ENCODE results near the gene APPBP2. TPM values are rescaled to one million over a fixed set of nuclear protein-coding genes. Genes with fewer than 3 reads are reported as not detected.

Gene APPBP2
- total RNA-seq, 1 donor from 2014 or later: 65.5 TPM

DNA sequence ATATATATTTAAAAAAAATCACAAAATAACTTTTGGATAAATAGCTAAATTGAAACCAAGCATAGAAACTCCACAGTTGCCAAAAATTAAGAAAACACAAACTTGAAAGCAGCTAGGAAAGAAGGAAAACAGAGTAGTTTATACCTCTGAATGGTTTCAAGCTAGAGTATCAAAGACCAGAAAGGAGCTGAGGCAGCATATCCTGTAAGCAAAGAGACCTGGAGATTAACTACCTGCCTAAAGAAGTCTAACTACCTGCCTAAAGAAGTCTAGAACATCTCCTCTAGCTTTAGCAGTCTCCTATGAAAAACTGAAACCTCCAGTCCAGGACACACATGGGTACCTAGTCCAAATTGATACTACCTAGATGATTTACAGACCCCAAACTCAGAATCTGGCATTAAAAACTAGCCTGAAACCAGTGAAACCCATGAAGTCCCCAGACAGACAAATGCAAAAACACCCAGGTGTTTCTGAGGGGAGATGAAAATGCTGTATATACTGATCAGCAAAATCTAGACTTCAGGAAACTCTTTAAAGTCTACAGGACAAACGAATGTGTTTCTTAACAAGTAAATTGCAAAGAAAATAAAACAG is 17.6 kb downstream of the APPBP2 start:
- peak overlapping the region; percentile 39 for H3K27ac Mint-ChIP-seq

DNA sequence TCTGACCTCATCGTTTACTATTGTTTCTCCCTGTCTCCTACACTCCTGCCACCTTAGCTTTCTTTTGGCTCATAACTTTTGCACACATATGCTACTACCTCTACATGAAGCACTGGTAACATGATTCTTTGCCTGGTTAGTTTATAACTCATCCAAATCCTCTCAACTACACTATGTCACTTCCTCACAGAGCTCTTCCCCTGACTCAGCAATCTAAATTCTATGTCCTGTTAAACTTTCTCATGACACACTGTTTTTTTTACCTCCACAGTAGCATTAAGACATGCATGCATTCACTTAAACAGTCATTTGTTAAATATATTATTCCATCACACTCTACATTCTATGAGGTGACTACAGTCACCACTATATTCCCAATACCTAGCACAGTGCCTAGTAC is 19.7 kb downstream of the APPBP2 start:
- Mint-ChIP-seq H3K9me3 (no peaks in the 10 kb centered on the region), H3K36me3 (peaks cover 9% of the 10 kb centered on the region), H3K27me3 (ENCODE audit: low read depth) (no peaks in the 10 kb centered on the region), H3K4me1 (peaks cover 3% of the 10 kb centered on the region), H3K4me3 (no peak overlapping the region), H3K27ac (peak overlapping the region; percentile 18)
- no peak for DNase-seq (ENCODE audit: low spot score in 2 of 2, unreplicated experiment in 2 of 2)
- TF ChIP-seq, protein P1, sequence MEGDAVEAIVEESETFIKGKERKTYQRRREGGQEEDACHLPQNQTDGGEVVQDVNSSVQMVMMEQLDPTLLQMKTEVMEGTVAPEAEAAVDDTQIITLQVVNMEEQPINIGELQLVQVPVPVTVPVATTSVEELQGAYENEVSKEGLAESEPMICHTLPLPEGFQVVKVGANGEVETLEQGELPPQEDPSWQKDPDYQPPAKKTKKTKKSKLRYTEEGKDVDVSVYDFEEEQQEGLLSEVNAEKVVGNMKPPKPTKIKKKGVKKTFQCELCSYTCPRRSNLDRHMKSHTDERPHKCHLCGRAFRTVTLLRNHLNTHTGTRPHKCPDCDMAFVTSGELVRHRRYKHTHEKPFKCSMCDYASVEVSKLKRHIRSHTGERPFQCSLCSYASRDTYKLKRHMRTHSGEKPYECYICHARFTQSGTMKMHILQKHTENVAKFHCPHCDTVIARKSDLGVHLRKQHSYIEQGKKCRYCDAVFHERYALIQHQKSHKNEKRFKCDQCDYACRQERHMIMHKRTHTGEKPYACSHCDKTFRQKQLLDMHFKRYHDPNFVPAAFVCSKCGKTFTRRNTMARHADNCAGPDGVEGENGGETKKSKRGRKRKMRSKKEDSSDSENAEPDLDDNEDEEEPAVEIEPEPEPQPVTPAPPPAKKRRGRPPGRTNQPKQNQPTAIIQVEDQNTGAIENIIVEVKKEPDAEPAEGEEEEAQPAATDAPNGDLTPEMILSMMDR (IDR thresholded peaks at IDR 0.05; ENCODE audit: unreplicated experiment): no peak

More for the DNA sequence above, 17.6 kb downstream of the APPBP2 start:
- DNase-seq (ENCODE audit: low spot score in 2 of 2, unreplicated experiment in 2 of 2): no peak
- TF ChIP-seq, protein P1 (IDR thresholded peaks at IDR 0.05; ENCODE audit: unreplicated experiment): no peak
- Mint-ChIP-seq H3K27me3 (ENCODE audit: low read depth) (no peaks in the 10 kb centered on the region), H3K36me3 (peaks cover 18% of the 10 kb centered on the region), H3K9me3 (peaks cover 3% of the 10 kb centered on the region), H3K4me1 (peaks cover 3% of the 10 kb centered on the region), H3K4me3 (no peak overlapping the region)

DNA sequence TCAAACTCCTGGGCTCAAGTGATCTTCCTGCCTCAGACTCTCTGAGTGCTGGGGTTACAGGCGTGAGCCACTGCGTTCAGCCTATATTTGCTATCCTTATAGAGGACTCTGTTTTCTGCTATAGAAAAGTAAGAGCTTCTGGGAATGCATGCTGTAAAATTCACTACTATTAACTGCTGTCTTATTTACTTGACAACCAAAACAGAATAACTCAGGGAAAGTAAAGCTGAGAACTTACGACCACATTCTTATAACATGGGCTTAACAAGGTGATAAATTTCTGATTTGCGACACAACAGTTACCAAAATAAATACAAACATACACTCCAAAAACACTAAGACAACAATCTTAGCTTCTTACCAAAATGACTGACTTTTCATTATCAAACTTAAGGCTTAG is 23.9 kb downstream of the APPBP2 start:
- Mint-ChIP-seq H3K36me3 (peaks cover 20% of the 10 kb centered on the region), H3K4me3 (no peak overlapping the region), H3K9me3 (no peaks in the 10 kb centered on the region), H3K27ac (peak overlapping the region; percentile 43), H3K4me1 (peaks cover 3% of the 10 kb centered on the region), H3K27me3 (ENCODE audit: low read depth) (no peaks in the 10 kb centered on the region)
- DNase-seq (ENCODE audit: low spot score in 2 of 2, unreplicated experiment in 2 of 2): no peak
- TF ChIP-seq, protein P1 (IDR thresholded peaks at IDR 0.05; ENCODE audit: unreplicated experiment): no peak

DNA sequence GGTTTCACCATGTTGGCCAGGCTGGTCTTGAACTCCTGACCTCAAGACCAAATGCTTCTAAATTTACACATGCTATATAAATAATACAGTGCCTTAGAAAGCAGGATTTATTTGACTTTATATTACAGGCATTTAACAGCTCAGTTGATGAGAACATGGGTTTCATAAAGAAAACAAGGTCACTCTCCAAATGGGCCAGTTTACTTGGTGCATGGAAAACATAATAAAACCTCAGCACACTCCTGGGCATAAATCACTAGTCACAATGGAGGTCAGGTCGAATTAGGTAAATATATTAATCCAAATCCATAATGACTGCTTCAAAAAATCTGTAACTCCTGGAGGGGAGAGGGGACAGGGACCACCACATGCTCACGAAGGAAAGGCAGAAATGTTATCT is 24.5 kb downstream of the APPBP2 start:
- TF ChIP-seq, protein P1 (IDR thresholded peaks at IDR 0.05; ENCODE audit: unreplicated experiment): no peak
- Mint-ChIP-seq H3K4me1 (peaks cover 3% of the 10 kb centered on the region), H3K27ac (no peak overlapping the region), H3K9me3 (no peaks in the 10 kb centered on the region), H3K4me3 (no peak overlapping the region), H3K36me3 (peaks cover 23% of the 10 kb centered on the region), H3K27me3 (ENCODE audit: low read depth) (no peaks in the 10 kb centered on the region)
- no peak for DNase-seq (ENCODE audit: low spot score in 2 of 2, unreplicated experiment in 2 of 2)

DNA sequence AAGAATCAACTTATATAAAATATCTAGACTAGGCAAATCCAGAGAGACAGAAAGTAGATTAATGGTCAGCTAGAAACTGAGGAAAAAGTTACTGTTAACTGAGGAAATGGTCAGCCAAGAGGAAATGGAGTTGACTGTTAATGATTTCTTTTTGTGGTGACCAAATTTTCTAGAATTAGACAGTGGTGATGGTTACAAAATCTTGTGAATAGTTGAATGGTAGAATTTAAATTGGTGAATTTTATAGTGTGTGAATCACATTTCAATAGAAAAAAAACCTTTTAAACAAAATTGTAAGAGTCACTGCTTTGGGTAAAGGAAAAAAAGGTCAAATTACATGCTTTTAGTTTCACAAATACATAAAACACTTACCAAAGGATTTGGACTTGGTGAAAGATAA is 30.0 kb downstream of the APPBP2 start:
- Mint-ChIP-seq H3K36me3 (peaks cover 66% of the 10 kb centered on the region), H3K4me1 (no peaks in the 10 kb centered on the region), H3K27ac (no peak overlapping the region), H3K27me3 (ENCODE audit: low read depth) (no peaks in the 10 kb centered on the region), H3K4me3 (no peak overlapping the region), H3K9me3 (peaks cover 26% of the 10 kb centered on the region)
- TF ChIP-seq, protein P1 (IDR thresholded peaks at IDR 0.05; ENCODE audit: unreplicated experiment): no peak
- DNase-seq (ENCODE audit: low spot score in 2 of 2, unreplicated experiment in 2 of 2): no peak

DNA sequence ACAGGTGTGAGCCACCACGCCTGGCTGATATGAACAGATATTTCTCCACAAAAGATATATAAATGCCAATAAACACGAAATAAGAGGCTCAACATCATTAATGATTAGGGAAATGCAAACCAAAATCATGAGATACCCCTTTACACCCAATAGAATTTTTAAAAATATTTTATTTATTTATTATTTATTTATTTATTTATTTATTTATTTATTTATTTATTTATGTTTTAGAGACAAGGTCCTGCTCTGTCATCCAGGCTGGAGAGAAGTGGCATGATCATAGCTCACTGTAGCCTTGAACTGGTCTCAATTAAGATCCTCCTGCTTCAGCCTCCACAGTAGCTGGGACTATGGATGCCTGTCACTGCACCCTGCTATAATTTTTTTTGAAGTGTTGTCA is 30.8 kb downstream of the APPBP2 start:
- no peak for DNase-seq (ENCODE audit: low spot score in 2 of 2, unreplicated experiment in 2 of 2)
- Mint-ChIP-seq H3K36me3 (peaks cover 74% of the 10 kb centered on the region), H3K27me3 (ENCODE audit: low read depth) (no peaks in the 10 kb centered on the region), H3K9me3 (peaks cover 34% of the 10 kb centered on the region), H3K4me3 (no peak overlapping the region), H3K4me1 (no peaks in the 10 kb centered on the region), H3K27ac (no peak overlapping the region)
- TF ChIP-seq, protein P1 (IDR thresholded peaks at IDR 0.05; ENCODE audit: unreplicated experiment): no peak
